B cell (primary cell): Measurements from ENCODE around the gene FKBP14. TPM values are rescaled to one million over a fixed set of nuclear protein-coding genes. Genes with fewer than 3 reads are reported as not detected.

Experiments used
- ATAC-seq: fragments of 200-7000 bp; cut with Tn5 transposase; one replicate; pipeline ENCODE4 v1.10.0; 2021; ENCODE audit warnings: low read depth, mild to moderate bottlenecking, moderate number of reproducible peaks, moderate library complexity
- CTCF ChIA-PET: fragments of 350-600 bp; sonication (Branson Sonifier 250); formaldehyde crosslinking; loops from one replicate; lab custom pipeline; 2021; ENCODE audit warnings: antibody characterized with exemption, inconsistent platforms; lab: Charles Lee
- POLR2A ChIA-PET: fragments of 350-600 bp; sonication (Branson Sonifier 250); formaldehyde crosslinking; loops from one replicate; lab custom pipeline; 2021; ENCODE audit warnings: antibody characterized with exemption; lab: Charles Lee
- DNase-seq: peaks from one replicate; pipeline ENCODE4 v3.0.0; 2013
- H2AFZ ChIP-seq: 2 replicates; pipeline ENCODE4 v1.6.1; 2012; ENCODE audit warnings: mild to moderate bottlenecking, low read depth, low read length; ENCODE audit not compliant: insufficient read depth, poor library complexity, severe bottlenecking
- H3K27ac ChIP-seq, 2 donors: 1 replicate in 1 of 2; 2 replicates in 1 of 2; pipeline ENCODE4 v1.5.1; 2012 to 2013; ENCODE audit warnings: low read length in 2 of 2, mild to moderate bottlenecking in 2 of 2, moderate library complexity in 1 of 2
- H3K27me3 ChIP-seq, 4 experiments: fragments of 200-600 bp in 1 of 4; sonication (generic) in 1 of 4; replicated peaks in 1 of 4; 1 replicate in 2 of 4; 2 replicates in 2 of 4; pipeline versions ENCODE4 v1.6.1 to v1.7.0; 2013 to 2016; ENCODE audit warnings: low read length in 3 of 4, mild to moderate bottlenecking in 2 of 4, mixed read lengths in 1 of 4, moderate library complexity in 1 of 4; ENCODE audit not compliant: insufficient read depth in 4 of 4, control insufficient read depth in 3 of 4; ENCODE audit errors: control extremely low read depth in 1 of 4
- H3K36me3 ChIP-seq, 2 experiments: replicated peaks in 1 of 2; 1 replicate in 1 of 2; 2 replicates in 1 of 2; pipeline versions ENCODE4 v1.6.1 to v1.7.1; 2013; ENCODE audit warnings: low read length in 1 of 2; ENCODE audit not compliant: insufficient read depth in 2 of 2, control insufficient read depth in 1 of 2; ENCODE audit errors: control extremely low read depth in 1 of 2, extremely low read depth in 1 of 2
- H3K4me1 ChIP-seq, 2 donors: fragments of 200-600 bp in 1 of 2; sonication (generic) in 1 of 2; 1 replicate in 1 of 2; 2 replicates in 1 of 2; pipeline versions ENCODE4 v1.5.1 to v1.6.1; 2013 to 2017; ENCODE audit warnings: low read length in 2 of 2; ENCODE audit not compliant: control insufficient read depth in 2 of 2, insufficient read depth in 2 of 2
- H3K4me2 ChIP-seq: replicated peaks from 2 replicates; pipeline ENCODE3; 2012; ENCODE audit warnings: mild to moderate bottlenecking, low read depth, low read length; ENCODE audit not compliant: poor library complexity, severe bottlenecking
- H3K4me3 ChIP-seq, 5 experiments: fragments of 200-600 bp in 1 of 5; sonication (generic) in 1 of 5; 1 replicate in 3 of 5; 2 replicates in 2 of 5; pipeline versions ENCODE4 v1.5.1 to v1.7.0; 2011 to 2016; ENCODE audit warnings: low read length in 4 of 5, mild to moderate bottlenecking in 4 of 5, low read depth in 2 of 5, control low read depth in 1 of 5, moderate library complexity in 1 of 5; ENCODE audit not compliant: insufficient read depth in 1 of 5; ENCODE audit errors: control extremely low read depth in 1 of 5, extremely low read depth in 1 of 5
- H3K79me2 ChIP-seq: fragments of 200-600 bp; sonication (generic); one replicate; pipeline ENCODE4 v1.6.0; 2016; ENCODE audit warnings: low read length; ENCODE audit not compliant: control insufficient read depth, insufficient read depth
- H3K9ac ChIP-seq: fragments of 200-600 bp; sonication (generic); 2 replicates; pipeline ENCODE4 v1.6.1; 2017; ENCODE audit warnings: mild to moderate bottlenecking, low read length, moderate library complexity
- H3K9me3 ChIP-seq, 3 donors: one replicate each; pipeline versions ENCODE4 v1.6.1 to v1.7.1; 2013; ENCODE audit warnings: low read length in 2 of 3; ENCODE audit not compliant: control insufficient read depth in 2 of 3, insufficient read depth in 1 of 3; ENCODE audit errors: control extremely low read depth in 1 of 3
- H4K20me1 ChIP-seq: 2 replicates; pipeline ENCODE4 v1.6.0; 2012; ENCODE audit warnings: mild to moderate bottlenecking, low read length; ENCODE audit not compliant: insufficient read depth, control insufficient read depth, poor library complexity, severe bottlenecking
- H3K27ac Mint-ChIP-seq: one replicate; pipeline ENCODE4 v1.8.0; 2021; ENCODE audit warnings: mixed read lengths
- H3K27me3 Mint-ChIP-seq: one replicate; pipeline ENCODE4 v1.8.0; 2021; ENCODE audit warnings: mixed read lengths
- H3K4me1 Mint-ChIP-seq: one replicate; pipeline ENCODE4 v1.8.0; 2021; ENCODE audit warnings: mixed read lengths
- H3K4me3 Mint-ChIP-seq: one replicate; pipeline ENCODE4 v1.8.0; 2021; ENCODE audit warnings: mixed read lengths
- H3K9me3 Mint-ChIP-seq: one replicate; pipeline ENCODE4 v1.8.0; 2022; ENCODE audit warnings: mixed read lengths; ENCODE audit not compliant: insufficient read depth
- CTCF ChIP-seq: fragments of 200-600 bp; IDR thresholded peaks from one replicate; pipeline ENCODE4 v1.8.0; 2022; ENCODE audit warnings: antibody characterized with exemption, mild to moderate bottlenecking
- EZH2 ChIP-seq: IDR thresholded peaks from 2 replicates; pipeline ENCODE4 v1.6.1; 2012; ENCODE audit warnings: borderline replicate concordance, low read depth, mild to moderate bottlenecking, moderate library complexity, low read length; ENCODE audit not compliant: insufficient read depth, poor library complexity, severe bottlenecking
- WGBS: methylation state at CpG from one replicate; pipeline ENCODE4 v1.1.5; 2013; ENCODE audit warnings: missing lambda C conversion rate; ENCODE audit not compliant: insufficient coverage; 5-methylcytosine and 5-hydroxymethylcytosine counted together
- intact Hi-C: fragments of 100-400 bp; cut with micrococcal nuclease; formaldehyde crosslinking; loops from one replicate; pipeline ENCODE4 v1.10.0; 2022
- polyA plus RNA-seq: library from polyadenylated mRNA; depleted of rRNA; stranded (reverse); fragments of >200 nt; gene quantifications from 2 replicates; pipeline ENCODE4 v1.2.3, GENCODE V29; 2012
- total RNA-seq, 2 donors: library from RNA; stranded (reverse); fragments of 120-200 nt in 1 of 2; gene quantifications; 1 replicate in 1 of 2; 2 replicates in 1 of 2; pipeline versions ENCODE4 v1.2.3 to v1.2.4, GENCODE V29; 2013 to 2022

FKBP14 gene
- total and polyA plus RNA-seq, 2 donors (not counting 1 experiment from before 2014, with no cell fraction given), result 2.8 to 4.2 TPM

- peaks cover under 1 to 5% of the 10 kb centered on the region in 2 donors for H3K4me1 ChIP-seq
- H3K79me2 ChIP-seq, result no peaks in the 10 kb centered on the region
- ChIA-PET POLR2A (no interaction called here), CTCF (interaction anchor here (1.1 to 1.2 kb wide), 2 partner anchors 42 to 55 kb away, joined by 3 to 5 read pairs; no protein-coding TSS in a partner anchor)
- no peak overlapping the region for H3K9ac ChIP-seq
- Mint-ChIP-seq H3K4me3 (no peak overlapping the region), H3K27me3 (no peaks in the 10 kb centered on the region), H3K27ac (no peak overlapping the region), H3K4me1 (peaks cover 19% of the 10 kb centered on the region), H3K9me3 (no peaks in the 10 kb centered on the region)
- H3K9me3 ChIP-seq, result no peaks in the 10 kb centered on the region
- H4K20me1 ChIP-seq, result no peaks in the 10 kb centered on the region
- TF ChIP-seq EZH2 (no peak), CTCF (no peak)
- no peak overlapping the region for H3K4me2 ChIP-seq
- DNase-seq (no peak), ATAC-seq (no peak)
- no CpG with 5 or more reads among the region's 1 CpG for WGBS
- peaks cover 0 to 5% of the 10 kb centered on the region in 2 experiments for H3K36me3 ChIP-seq
- intact Hi-C loops, result loop anchor here (10.0 kb wide), 1 partner anchor 455 kb away; the partner anchor contains the start of gene NOD1
- no peak overlapping the region for H3K27ac ChIP-seq
- no peak overlapping the region for H2AFZ ChIP-seq
- H3K27me3 ChIP-seq, result no peaks in the 10 kb centered on the region
- H3K4me3 ChIP-seq, result no peak overlapping the region
Measured at GRCh38 chr7:30019960-30020359, 6.5 kb downstream of the FKBP14 start.

DNA sequence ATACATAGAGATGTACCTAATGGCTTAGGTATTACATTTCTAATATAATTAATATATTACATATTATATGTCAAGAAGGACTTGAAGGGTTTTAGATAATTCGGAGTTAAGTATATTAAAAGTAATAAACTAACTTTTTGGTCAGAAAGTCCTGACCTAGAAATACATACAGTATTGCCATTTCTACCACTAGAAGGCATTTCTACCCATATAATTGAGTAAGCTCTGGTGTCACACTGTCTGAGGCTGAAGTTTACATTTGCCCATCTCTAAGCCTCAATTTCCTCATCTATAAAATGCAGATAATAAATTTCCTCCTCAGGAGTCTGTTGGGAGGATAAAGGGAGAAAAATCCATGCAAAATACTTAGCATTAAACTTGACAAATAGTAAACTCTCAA is 7.1 kb downstream of the FKBP14 start:
- intact Hi-C loops, result no loop called here

More for the DNA sequence above, 7.1 kb downstream of the FKBP14 start:
- Mint-ChIP-seq H3K4me3 (no peak overlapping the region), H3K27me3 (no peaks in the 10 kb centered on the region), H3K27ac (no peak overlapping the region), H3K9me3 (no peaks in the 10 kb centered on the region), H3K4me1 (peaks cover 16% of the 10 kb centered on the region)
- no peaks in the 10 kb centered on the region for H3K27me3 ChIP-seq
- no peaks in the 10 kb centered on the region for H4K20me1 ChIP-seq
- DNase-seq (no peak), ATAC-seq (no peak)
- no peak overlapping the region for H3K9ac ChIP-seq
- H3K4me2 ChIP-seq, result no peak overlapping the region
- CTCF ChIA-PET, result interaction anchor here (1.1 to 1.2 kb wide), 2 partner anchors 42 to 55 kb away, joined by 3 to 5 read pairs; no protein-coding TSS in a partner anchor
- H2AFZ ChIP-seq, result no peak overlapping the region
- TF ChIP-seq CTCF (no peak), EZH2 (no peak)
- POLR2A ChIA-PET, result no interaction called here
- H3K36me3 ChIP-seq, result peaks cover 0 to 5% of the 10 kb centered on the region in 2 experiments
- no peaks in the 10 kb centered on the region for H3K9me3 ChIP-seq
- H3K27ac ChIP-seq, result no peak overlapping the region
- H3K4me3 ChIP-seq, result no peak overlapping the region
- WGBS, result no CpG with 5 or more reads among the region's 1 CpG
- H3K79me2 ChIP-seq, result no peaks in the 10 kb centered on the region
- H3K4me1 ChIP-seq, result peaks cover 0 to 5% of the 10 kb centered on the region in 2 donors
